Hepatocyte (in vitro differentiated cells): ENCODE data around the gene RYR3. TPM values are rescaled to one million over a fixed set of nuclear protein-coding genes. Genes with fewer than 3 reads are reported as not detected.

Experiments used
- DNase-seq: peaks from one replicate; pipeline ENCODE4 v3.0.0-alpha.2; 2016; ENCODE audit warnings: low spot score
- H2AFZ ChIP-seq: fragments of 200-600 bp; sonication (generic); 2 replicates; pipeline ENCODE4 v1.6.0; 2016; ENCODE audit warnings: antibody characterized with exemption, mild to moderate bottlenecking
- H3K27ac ChIP-seq: fragments of 200-600 bp; sonication (generic); 2 replicates; pipeline ENCODE4 v1.5.1; 2016; ENCODE audit warnings: mild to moderate bottlenecking
- H3K27me3 ChIP-seq: fragments of 200-600 bp; sonication (generic); 2 replicates; pipeline ENCODE4 v1.6.1; 2016
- H3K36me3 ChIP-seq: fragments of 200-600 bp; sonication (generic); replicated peaks from 2 replicates; pipeline ENCODE4 v1.5.1; 2016; ENCODE audit warnings: low read depth; ENCODE audit not compliant: insufficient read depth
- H3K4me1 ChIP-seq: fragments of 200-600 bp; sonication (generic); 2 replicates; pipeline ENCODE4 v1.5.1; 2016; ENCODE audit warnings: mild to moderate bottlenecking, moderate library complexity; ENCODE audit not compliant: insufficient read depth
- H3K4me2 ChIP-seq: fragments of 200-600 bp; sonication (generic); 2 replicates; pipeline ENCODE4 v1.6.0; 2016
- H3K4me3 ChIP-seq: fragments of 200-600 bp; sonication (generic); 2 replicates; pipeline ENCODE4 v1.5.1; 2016; ENCODE audit warnings: mild to moderate bottlenecking
- H3K79me2 ChIP-seq: fragments of 200-600 bp; sonication (generic); 2 replicates; pipeline ENCODE4 v1.6.0; 2017; ENCODE audit warnings: mild to moderate bottlenecking
- H3K9me2 ChIP-seq: fragments of 200-600 bp; sonication (generic); replicated peaks from 2 replicates; pipeline ENCODE4 v1.6.0; 2017; ENCODE audit warnings: mild to moderate bottlenecking; ENCODE audit not compliant: insufficient read depth
- H3K9me3 ChIP-seq: fragments of 200-600 bp; sonication (generic); 2 replicates; pipeline ENCODE4 v1.5.1; 2016; ENCODE audit warnings: low read depth, mild to moderate bottlenecking
- H4K20me1 ChIP-seq: fragments of 200-600 bp; sonication (generic); 2 replicates; pipeline ENCODE4 v1.6.0; 2016; ENCODE audit warnings: mild to moderate bottlenecking; ENCODE audit not compliant: insufficient read depth, poor library complexity, severe bottlenecking
- EZH2 ChIP-seq: fragments of 200-600 bp; sonication (generic); IDR thresholded peaks from 2 replicates; pipeline ENCODE4 v1.6.1; 2016; ENCODE audit warnings: antibody characterized with exemption, mild to moderate bottlenecking, borderline replicate concordance
- EZH2phosphoT487 ChIP-seq: fragments of 200-600 bp; sonication (generic); IDR thresholded peaks from one replicate; pipeline ENCODE4 v1.6.1; 2018; ENCODE audit warnings: antibody characterized with exemption, mild to moderate bottlenecking, low read depth, moderate library complexity; ENCODE audit not compliant: unreplicated experiment, severe bottlenecking
- WGBS: methylation state at CpG from one replicate; pipeline ENCODE4 v1.1.6; 2016; ENCODE audit warnings: low lambda C conversion rate; ENCODE audit errors: missing lambda C conversion rate; 5-methylcytosine and 5-hydroxymethylcytosine counted together
- polyA plus RNA-seq: library from polyadenylated mRNA; unstranded; fragments of >200 nt; fragmentation: Nextera tagmentation; extraction: Ambion mirVana; gene quantifications from 2 replicates; pipeline ENCODE4 v1.2.1, GENCODE V29; 2016
- total RNA-seq: library from RNA; depleted of rRNA; stranded (reverse); fragments of >200 nt; gene quantifications from 2 replicates; pipeline ENCODE4 v1.2.3, GENCODE V29; 2014
- TF ChIP-seq, protein P1 (sequence below): fragments of 200-600 bp; sonication (generic); IDR thresholded peaks from 2 replicates; pipeline ENCODE4 v1.5.1; 2016; ENCODE audit warnings: antibody characterized with exemption, mild to moderate bottlenecking; ENCODE audit not compliant: poor library complexity

RYR3 gene
- total and polyA plus RNA-seq, 2 experiments from 2014 or later: 0.36 to 0.37 TPM

DNA sequence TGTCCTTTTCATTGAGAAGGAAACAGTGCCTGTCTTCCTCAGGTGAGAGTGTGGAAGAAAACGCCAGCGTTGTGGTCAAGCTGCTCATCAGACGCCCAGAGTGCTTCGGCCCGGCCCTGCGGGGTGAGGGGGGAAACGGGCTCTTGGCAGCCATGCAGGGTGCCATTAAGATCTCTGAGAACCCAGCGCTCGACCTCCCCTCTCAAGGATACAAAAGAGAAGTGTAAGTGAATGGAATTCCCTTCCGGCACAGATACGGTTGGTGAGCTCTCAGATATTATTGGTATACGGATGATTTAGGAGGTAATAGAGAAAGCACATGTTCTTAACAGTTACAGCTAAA is 411.9 kb downstream of the RYR3 start:
- Histone ChIP-seq H3K9me2 (no peaks in the 10 kb centered on the region), H2AFZ (no peak overlapping the region), H3K27ac (no peak overlapping the region), H3K4me3 (no peak overlapping the region), H3K36me3 (no peaks in the 10 kb centered on the region), H4K20me1 (no peaks in the 10 kb centered on the region), H3K9me3 (no peaks in the 10 kb centered on the region), H3K27me3 (no peaks in the 10 kb centered on the region), H3K79me2 (no peaks in the 10 kb centered on the region), H3K4me2 (no peak overlapping the region), H3K4me1 (no peaks in the 10 kb centered on the region)
- no peak for TF ChIP-seq EZH2phosphoT487
- TF ChIP-seq EZH2: no peak
- TF ChIP-seq, protein P1, sequence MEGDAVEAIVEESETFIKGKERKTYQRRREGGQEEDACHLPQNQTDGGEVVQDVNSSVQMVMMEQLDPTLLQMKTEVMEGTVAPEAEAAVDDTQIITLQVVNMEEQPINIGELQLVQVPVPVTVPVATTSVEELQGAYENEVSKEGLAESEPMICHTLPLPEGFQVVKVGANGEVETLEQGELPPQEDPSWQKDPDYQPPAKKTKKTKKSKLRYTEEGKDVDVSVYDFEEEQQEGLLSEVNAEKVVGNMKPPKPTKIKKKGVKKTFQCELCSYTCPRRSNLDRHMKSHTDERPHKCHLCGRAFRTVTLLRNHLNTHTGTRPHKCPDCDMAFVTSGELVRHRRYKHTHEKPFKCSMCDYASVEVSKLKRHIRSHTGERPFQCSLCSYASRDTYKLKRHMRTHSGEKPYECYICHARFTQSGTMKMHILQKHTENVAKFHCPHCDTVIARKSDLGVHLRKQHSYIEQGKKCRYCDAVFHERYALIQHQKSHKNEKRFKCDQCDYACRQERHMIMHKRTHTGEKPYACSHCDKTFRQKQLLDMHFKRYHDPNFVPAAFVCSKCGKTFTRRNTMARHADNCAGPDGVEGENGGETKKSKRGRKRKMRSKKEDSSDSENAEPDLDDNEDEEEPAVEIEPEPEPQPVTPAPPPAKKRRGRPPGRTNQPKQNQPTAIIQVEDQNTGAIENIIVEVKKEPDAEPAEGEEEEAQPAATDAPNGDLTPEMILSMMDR: no peak
- no peak for DNase-seq
- 95% methylated on average over 12 of the region's 12 CpGs for WGBS

DNA sequence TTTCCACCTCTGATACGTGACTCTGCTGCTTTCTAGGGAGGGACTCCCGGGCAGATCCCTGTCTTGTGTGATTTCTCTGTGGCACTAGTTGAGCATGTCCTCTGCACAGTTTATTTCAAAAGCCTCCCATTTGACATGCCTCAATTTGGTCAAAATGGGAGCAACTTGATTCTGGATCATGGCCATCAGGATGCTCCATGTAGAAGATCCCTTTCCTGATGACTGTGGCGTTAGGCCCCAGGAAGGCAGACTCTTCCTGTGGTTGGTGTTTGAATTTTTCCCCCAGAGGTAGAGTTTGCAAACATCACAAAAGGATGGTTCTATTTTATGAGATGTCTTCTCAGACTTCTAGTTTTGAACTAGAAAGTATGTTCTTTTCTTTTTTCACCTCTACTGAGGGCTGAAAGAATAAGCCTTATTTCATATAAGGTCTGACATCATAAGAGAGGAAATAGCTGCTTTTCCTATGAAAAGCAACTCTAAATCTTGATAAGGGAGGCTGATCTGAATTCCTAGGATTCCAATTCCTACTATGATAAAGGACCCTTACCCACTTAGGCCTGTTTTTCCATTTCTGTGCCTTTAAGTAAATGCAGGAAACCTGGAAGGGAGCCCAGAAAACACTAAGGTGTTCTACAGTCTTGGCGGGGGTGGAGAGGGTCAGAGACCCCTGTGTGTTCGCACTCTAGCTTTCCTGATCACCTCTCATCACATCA is 413.7 kb downstream of the RYR3 start:
- 82% methylated on average over 5 of the region's 5 CpGs for WGBS
- Histone ChIP-seq H3K36me3 (no peaks in the 10 kb centered on the region), H3K4me2 (no peak overlapping the region)

DNA sequence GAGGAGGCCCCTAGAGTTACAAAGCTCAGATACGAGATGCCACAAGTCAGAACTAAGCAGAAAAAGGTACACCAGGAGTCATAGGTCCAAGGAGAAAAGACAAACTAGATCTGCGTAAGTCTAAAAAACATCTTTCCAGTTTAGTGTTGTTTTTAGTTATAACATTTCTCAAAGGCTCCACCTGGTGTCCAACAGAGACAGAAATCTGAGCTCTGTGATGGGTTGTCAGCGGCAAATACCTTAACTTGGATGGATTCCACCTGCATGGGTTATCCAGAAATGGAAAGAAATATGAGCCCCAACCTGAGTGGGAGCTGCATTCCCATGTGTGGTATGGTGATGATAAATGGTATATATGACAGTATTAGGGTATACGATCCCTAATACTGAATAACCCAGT is 418.9 kb downstream of the RYR3 start:
- TF ChIP-seq EZH2phosphoT487: no peak
- TF ChIP-seq, protein P1: peak; percentile 48
- H2AFZ ChIP-seq: no peak overlapping the region
- H3K27me3 ChIP-seq: no peaks in the 10 kb centered on the region
- H3K79me2 ChIP-seq: no peaks in the 10 kb centered on the region
- H3K9me2 ChIP-seq: no peaks in the 10 kb centered on the region
- H3K9me3 ChIP-seq: no peaks in the 10 kb centered on the region
- DNase-seq: peak; percentile 41
- H4K20me1 ChIP-seq: no peaks in the 10 kb centered on the region
- no peaks in the 10 kb centered on the region for H3K36me3 ChIP-seq
- no peak overlapping the region for H3K4me2 ChIP-seq
- H3K4me1 ChIP-seq: no peaks in the 10 kb centered on the region
- 83% methylated on average over 4 of the region's 4 CpGs for WGBS
- H3K27ac ChIP-seq: no peak overlapping the region
- no peak overlapping the region for H3K4me3 ChIP-seq

More for the DNA sequence above, 413.7 kb downstream of the RYR3 start:
- no peaks in the 10 kb centered on the region for H3K9me2 ChIP-seq
- TF ChIP-seq, protein P1: no peak
- TF ChIP-seq EZH2phosphoT487: no peak
- TF ChIP-seq EZH2: no peak
- H2AFZ ChIP-seq: no peak overlapping the region
- H3K9me3 ChIP-seq: no peaks in the 10 kb centered on the region
- H3K27me3 ChIP-seq: no peaks in the 10 kb centered on the region
- no peak for DNase-seq
- no peak overlapping the region for H3K4me3 ChIP-seq
- no peaks in the 10 kb centered on the region for H3K4me1 ChIP-seq
- no peaks in the 10 kb centered on the region for H4K20me1 ChIP-seq
- H3K79me2 ChIP-seq: no peaks in the 10 kb centered on the region
- H3K27ac ChIP-seq: no peak overlapping the region
